Caco-2 (cell line): ENCODE data around the gene PFN4. TPM values are rescaled to one million over a fixed set of nuclear protein-coding genes. Genes with fewer than 3 reads are reported as not detected.

Experiments used
- BruUV-seq: library from RNA; stranded (reverse); fragments of 400-500 nt; replicated peaks from 2 replicates; lab custom pipeline; 2021; lab: Mats Ljungman, UMichigan
- CTCF ChIA-PET: fragments of 300-600 bp; sonication (Branson Sonifier 250); formaldehyde crosslinking; loops from one replicate; lab custom pipeline; 2022; ENCODE audit warnings: antibody characterized with exemption; lab: Charles Lee
- POLR2A ChIA-PET: fragments of 300-600 bp; sonication (Branson Sonifier 250); formaldehyde crosslinking; loops from one replicate; lab custom pipeline; 2022; ENCODE audit warnings: antibody characterized with exemption; lab: Charles Lee
- DNase-seq, 2 experiments: peaks; one replicate each; pipeline versions ENCODE4 v3.0.0 to v3.0.0-alpha.2; 2020 to 2022
- H3K27me3 ChIP-seq: replicated peaks from 2 replicates; pipeline ENCODE4 v1.6.0; 2011; ENCODE audit warnings: low read length; ENCODE audit not compliant: control insufficient read depth, insufficient read depth
- H3K36me3 ChIP-seq: 2 replicates; pipeline ENCODE4 v1.5.1; 2011; ENCODE audit warnings: low read length; ENCODE audit not compliant: control insufficient read depth, insufficient read depth
- H3K4me1 ChIP-seq: fragments of 250-450 bp; sonication (Bioruptor Pico); 2 replicates; pipeline ENCODE4 v1.5.1; 2020; ENCODE audit warnings: mild to moderate bottlenecking
- H3K4me3 ChIP-seq: 2 replicates; pipeline ENCODE4 v1.5.1; 2011; ENCODE audit warnings: low read depth, mild to moderate bottlenecking, control low read depth, low read length
- H3K9me3 ChIP-seq: fragments of 250-450 bp; sonication (Bioruptor Pico); 2 replicates; pipeline ENCODE4 v1.5.1; 2020; ENCODE audit warnings: mild to moderate bottlenecking, moderate library complexity
- H3K27ac Mint-ChIP-seq: one replicate; pipeline ENCODE4 v1.8.0; 2022; ENCODE audit warnings: mixed read lengths; ENCODE audit not compliant: unreplicated experiment
- H3K27me3 Mint-ChIP-seq: one replicate; pipeline ENCODE4 v1.8.0; 2022; ENCODE audit warnings: mixed read lengths; ENCODE audit not compliant: insufficient read depth, unreplicated experiment
- H3K36me3 Mint-ChIP-seq: one replicate; pipeline ENCODE4 v1.8.0; 2022; ENCODE audit warnings: mild to moderate bottlenecking, mixed read lengths; ENCODE audit not compliant: insufficient read depth, unreplicated experiment
- H3K4me1 Mint-ChIP-seq: one replicate; pipeline ENCODE4 v1.8.0; 2022; ENCODE audit warnings: low read depth, mixed read lengths; ENCODE audit not compliant: unreplicated experiment
- H3K4me3 Mint-ChIP-seq: one replicate; pipeline ENCODE4 v1.8.0; 2022; ENCODE audit warnings: mild to moderate bottlenecking, moderate library complexity, mixed read lengths; ENCODE audit not compliant: unreplicated experiment
- H3K9me3 Mint-ChIP-seq: one replicate; pipeline ENCODE4 v1.8.0; 2022; ENCODE audit warnings: mixed read lengths; ENCODE audit not compliant: unreplicated experiment
- CTCF ChIP-seq, 2 experiments: fragments of 200-600 bp in 1 of 2; IDR thresholded peaks; 1 replicate in 1 of 2; 2 replicates in 1 of 2; pipeline versions ENCODE4 v1.5.1 to v1.8.0; 2011 to 2022; ENCODE audit warnings: antibody characterized with exemption in 1 of 2, control low read depth in 1 of 2, inconsistent platforms in 1 of 2, low read depth in 1 of 2, low read length in 1 of 2, mild to moderate bottlenecking in 1 of 2, moderate library complexity in 1 of 2; ENCODE audit not compliant: insufficient read depth in 1 of 2, severe bottlenecking in 1 of 2, unreplicated experiment in 1 of 2
- intact Hi-C: fragments of 100-400 bp; cut with micrococcal nuclease; formaldehyde crosslinking; loops from one replicate; pipeline ENCODE4 v1.10.0; 2022; ENCODE audit not compliant: unreplicated experiment
- total RNA-seq: library from RNA; stranded (reverse); gene quantifications from 2 replicates; pipeline ENCODE4 v1.2.3, GENCODE V29; 2022

PFN4 gene
- total RNA-seq, 1 experiment from 2014 or later: 1.4 TPM

- H3K4me3 Mint-ChIP-seq: no peak overlapping the region
Observed at GRCh38 chr2:24132543-24132942, 9.4 kb upstream of the PFN4 start.

GRCh38 chr2:24125956-24126355 lies 2.8 kb upstream of the PFN4 start:
- DNase-seq: no peak
- no peak for TF ChIP-seq CTCF (IDR thresholded peaks at IDR 0.05; ENCODE audit: insufficient read depth in 1 of 2, low read depth in 1 of 2, low read length in 1 of 2, severe bottlenecking in 1 of 2, unreplicated experiment in 1 of 2)
- CTCF ChIA-PET: no interaction called here
- Mint-ChIP-seq H3K27ac (no peak overlapping the region), H3K4me3 (no peak overlapping the region), H3K36me3 (no peaks in the 10 kb centered on the region), H3K4me1 (peaks cover 16% of the 10 kb centered on the region), H3K9me3 (no peaks in the 10 kb centered on the region), H3K27me3 (no peaks in the 10 kb centered on the region)
- Histone ChIP-seq H3K4me1 (no peaks in the 10 kb centered on the region), H3K27me3 (no peaks in the 10 kb centered on the region), H3K9me3 (no peaks in the 10 kb centered on the region), H3K4me3 (no peak overlapping the region), H3K36me3 (no peaks in the 10 kb centered on the region)
- intact Hi-C loops: no loop called here
- POLR2A ChIA-PET: no interaction called here
- no TSS peak for BruUV-seq

More at GRCh38 chr2:24132543-24132942, 9.4 kb upstream of the PFN4 start:
- no TSS peak for BruUV-seq
- H3K4me1 Mint-ChIP-seq: no peaks in the 10 kb centered on the region
- Histone ChIP-seq H3K27me3 (no peaks in the 10 kb centered on the region), H3K4me3 (no peak overlapping the region), H3K9me3 (no peaks in the 10 kb centered on the region), H3K4me1 (no peaks in the 10 kb centered on the region), H3K36me3 (no peaks in the 10 kb centered on the region)
- H3K27me3 Mint-ChIP-seq: no peaks in the 10 kb centered on the region
- DNase-seq: no peak
- TF ChIP-seq CTCF (IDR thresholded peaks at IDR 0.05; ENCODE audit: insufficient read depth in 1 of 2, low read depth in 1 of 2, low read length in 1 of 2, severe bottlenecking in 1 of 2, unreplicated experiment in 1 of 2): no peak
- CTCF ChIA-PET: no interaction called here
- H3K9me3 Mint-ChIP-seq: peaks cover 23% of the 10 kb centered on the region
- no peaks in the 10 kb centered on the region for H3K36me3 Mint-ChIP-seq
- no peak overlapping the region for H3K27ac Mint-ChIP-seq
- intact Hi-C loops: no loop called here
- POLR2A ChIA-PET: no interaction called here

GRCh38 chr2:24123922-24124580 lies 917 bp upstream of the PFN4 start:
- no peaks in the 10 kb centered on the region for H3K36me3 ChIP-seq
- H3K27me3 ChIP-seq: no peaks in the 10 kb centered on the region
- ChIA-PET POLR2A (interaction anchor here (0.6 to 1.7 kb wide), 3 partner anchors 15 to 47 kb away, joined by 6 to 7 read pairs (median 6); no protein-coding TSS in a partner anchor), CTCF (interaction anchor here (0.7 to 1.3 kb wide), 2 partner anchors 40 to 47 kb away, joined by 4 to 13 read pairs; partner anchors contain the start of gene TP53I3)
- Mint-ChIP-seq H3K36me3 (no peaks in the 10 kb centered on the region), H3K27ac (peak overlapping the region; percentile 76), H3K27me3 (no peaks in the 10 kb centered on the region), H3K4me3 (peak overlapping the region; percentile 82), H3K4me1 (peaks cover 16% of the 10 kb centered on the region), H3K9me3 (no peaks in the 10 kb centered on the region)
- H3K9me3 ChIP-seq: no peaks in the 10 kb centered on the region
- H3K4me3 ChIP-seq: peak overlapping the region; percentile 97
- intact Hi-C loops: loop anchor here (1.0 kb wide), 2 partner anchors 40 to 48 kb away; partner anchors contain the start of genes SF3B6 and TP53I3
- no peak for DNase-seq
- TF ChIP-seq CTCF (IDR thresholded peaks at IDR 0.05; ENCODE audit: insufficient read depth in 1 of 2, low read depth in 1 of 2, low read length in 1 of 2, severe bottlenecking in 1 of 2, unreplicated experiment in 1 of 2): no peak
- no peaks in the 10 kb centered on the region for H3K4me1 ChIP-seq
- TSS peak; percentile 59 for BruUV-seq
